NCI-H128 (cell line): Measurements from ENCODE around the gene PITX2.

ENCODE experiments used
- DNase-seq: peaks from one replicate; lab custom pipeline; 2025; ENCODE audit not compliant: unreplicated experiment; lab: John Stamatoyannopoulos, UW

PITX2 gene

GRCh38 chr4:110624904-110625494 lies 2.1 kb upstream of the PITX2 start:
- no peak for DNase-seq

GRCh38 chr4:110624398-110624780 lies 1.5 kb upstream of the PITX2 start:
- no peak for DNase-seq

GRCh38 chr4:110623718-110624397 lies 981 bp upstream of the PITX2 start:
- DNase-seq = no peak

- DNase-seq = no peak
These were observed 782 bp downstream of the PITX2 start for GRCh38 chr4:110621839-110622751.

GRCh38 chr4:110621328-110621812 lies 1.5 kb downstream of the PITX2 start:
- DNase-seq = no peak

- DNase-seq = no peak
These were observed 2.1 kb downstream of the PITX2 start for GRCh38 chr4:110620691-110621327.

GRCh38 chr4:110620322-110620690 lies 2.6 kb downstream of the PITX2 start:
- DNase-seq = no peak

GRCh38 chr4:110619463-110620247 lies 3.2 kb downstream of the PITX2 start:
- no peak for DNase-seq

- DNase-seq = no peak
These were observed 4.1 kb downstream of the PITX2 start for GRCh38 chr4:110618581-110619462.

GRCh38 chr4:110617646-110618580 lies 5.0 kb downstream of the PITX2 start:
- no peak for DNase-seq

GRCh38 chr4:110617075-110617640 lies 5.7 kb downstream of the PITX2 start:
- no peak for DNase-seq

GRCh38 chr4:110616238-110617074 lies 6.4 kb downstream of the PITX2 start:
- no peak for DNase-seq

- no peak for DNase-seq
These were observed 7.3 kb downstream of the PITX2 start for GRCh38 chr4:110615353-110616237.

- DNase-seq = no peak
These were observed 7.9 kb downstream of the PITX2 start for GRCh38 chr4:110614976-110615352.

- no peak for DNase-seq
These were observed 8.5 kb downstream of the PITX2 start for GRCh38 chr4:110614173-110614963.

- no peak for DNase-seq
These were observed 9.1 kb downstream of the PITX2 start for GRCh38 chr4:110613745-110614144.
